Stimulated activated CD4-positive, alpha-beta T cell treated with anti-CD3 and anti-CD28 coated beads, TNF-alpha, amount 100 ng/mL, for 24 hours (primary cell): ENCODE data around the gene SAMD15.
A peak's percentile ranks its signal among the peaks of the same experiment; 100 is the strongest.
"Not testable (repeated sequence)": the region's sequence is repeated elsewhere in the genome, so short reads cannot be mapped to it uniquely, and the experiment has no call there.

Experiments used
- DNase-seq, 3 experiments: peaks; one replicate each; pipeline ENCODE4 v3.0.0-alpha.2; 2020; ENCODE audit warnings: low read depth in 3 of 3

Gene SAMD15

DNA sequence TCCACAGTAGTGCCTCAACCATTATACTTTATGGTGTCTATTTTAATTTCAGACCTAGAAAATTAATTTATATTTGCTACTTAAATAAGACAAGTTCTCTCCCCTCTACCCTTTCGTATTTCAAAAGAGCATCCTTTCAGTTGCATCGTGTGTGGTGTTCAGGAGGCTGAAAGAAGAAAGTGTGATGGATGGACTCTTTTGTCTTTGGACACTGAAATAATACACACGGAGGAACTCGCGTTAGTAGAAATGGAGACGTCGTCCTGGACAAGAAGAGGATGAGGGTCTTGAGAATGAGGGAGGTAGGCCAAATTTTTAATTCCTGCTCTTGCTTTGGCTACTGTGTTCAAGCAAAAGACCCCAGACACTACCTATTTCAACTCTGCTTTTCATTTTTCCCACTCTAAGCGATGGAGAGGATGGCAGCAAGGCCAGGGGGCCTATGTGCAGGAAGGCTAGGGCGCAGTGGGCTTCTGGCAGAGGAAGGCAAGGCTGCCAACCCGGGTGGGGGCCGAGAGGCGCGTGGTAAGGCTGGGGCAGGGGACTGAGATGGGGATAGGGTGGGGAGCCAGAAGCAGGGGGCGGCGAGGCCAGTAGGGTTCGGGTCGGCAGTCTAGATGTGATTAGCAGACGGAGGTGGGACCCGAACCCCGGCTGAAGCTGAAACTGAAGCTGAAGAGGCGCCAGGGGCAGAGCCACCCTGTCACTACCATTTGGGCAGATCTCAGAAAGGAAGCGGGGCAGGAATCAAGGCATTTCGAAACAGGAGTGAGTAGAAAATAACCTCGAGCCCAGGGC is 1.0 kb upstream of the SAMD15 start:
- DNase-seq: peak in 2 of 3 experiments; percentile 11 to 29

DNA sequence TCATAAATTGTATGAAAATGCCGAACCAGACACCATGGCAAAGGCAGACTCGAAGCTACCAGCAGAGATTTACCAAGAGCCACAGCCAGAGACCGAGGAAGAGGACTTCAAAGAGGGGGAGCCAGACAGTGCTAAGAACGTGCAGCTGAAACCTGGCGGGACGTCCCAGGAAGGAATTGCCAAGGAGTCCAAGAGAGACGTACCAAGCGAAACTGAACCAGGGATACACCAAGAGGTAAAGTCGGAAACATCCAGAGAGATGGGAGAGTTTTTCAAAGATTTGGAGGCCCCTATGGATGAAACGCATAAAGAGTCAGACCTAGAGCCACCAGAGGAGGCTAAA is 294 bp downstream of the SAMD15 start:
- no peak for DNase-seq

DNA sequence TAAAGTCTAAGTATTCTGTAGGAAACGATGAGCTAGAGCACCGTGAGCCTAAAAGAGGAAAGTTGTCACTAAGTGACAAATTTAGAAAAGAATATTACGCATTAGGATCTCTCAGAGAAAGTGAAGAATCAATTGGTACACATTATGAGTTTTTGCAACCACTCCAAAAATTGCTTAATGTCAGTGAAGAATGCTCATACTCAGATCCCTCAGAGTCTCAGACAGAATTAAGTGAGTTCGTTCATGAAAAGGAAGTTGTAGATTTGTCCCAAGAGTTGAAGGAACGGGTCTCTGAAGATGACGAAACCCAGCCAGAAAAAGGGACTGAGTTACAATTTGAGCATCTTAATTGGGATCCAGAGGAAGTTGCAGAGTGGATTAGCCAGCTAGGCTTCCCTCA is 1.5 kb downstream of the SAMD15 start:
- DNase-seq: no peak

DNA sequence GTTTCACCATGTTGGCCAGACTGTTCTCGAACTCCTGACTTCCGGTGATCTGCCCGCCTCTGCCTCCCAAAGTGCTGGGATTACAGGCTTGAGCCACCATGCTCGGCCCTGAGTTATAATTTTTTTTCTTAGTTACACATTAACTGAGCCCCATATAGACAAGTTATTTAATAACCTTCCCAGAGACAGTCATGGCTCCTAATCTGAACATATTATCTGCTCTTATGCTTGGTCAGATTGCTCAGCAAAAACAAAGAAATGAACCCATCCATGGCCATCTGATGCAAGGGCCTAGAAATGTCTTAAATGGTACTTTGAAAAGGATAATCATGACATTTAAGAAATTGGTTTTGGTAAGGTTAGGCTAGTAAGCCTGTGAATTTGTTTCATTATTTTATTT is 13.0 kb downstream of the SAMD15 start:
- no peak for DNase-seq

DNA sequence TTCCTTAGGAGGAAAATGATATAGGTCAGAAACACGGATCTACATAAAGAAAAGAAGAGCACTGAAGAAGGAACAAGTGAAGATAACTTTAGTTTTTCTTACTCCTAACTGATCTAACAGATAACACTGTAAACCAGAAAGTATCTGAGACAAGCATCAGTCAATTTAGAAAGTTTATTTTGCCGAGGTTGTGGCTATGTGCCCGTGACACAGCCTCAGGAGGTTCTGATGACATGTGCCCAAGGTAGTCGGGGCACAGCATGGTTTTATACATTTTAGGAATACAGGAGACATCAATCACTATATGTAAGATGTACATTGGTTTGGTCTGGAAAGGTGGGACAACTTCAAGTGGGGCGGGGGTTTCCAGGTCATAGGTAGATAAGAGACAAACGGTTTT is 23.0 kb downstream of the SAMD15 start:
- DNase-seq: no peak

DNA sequence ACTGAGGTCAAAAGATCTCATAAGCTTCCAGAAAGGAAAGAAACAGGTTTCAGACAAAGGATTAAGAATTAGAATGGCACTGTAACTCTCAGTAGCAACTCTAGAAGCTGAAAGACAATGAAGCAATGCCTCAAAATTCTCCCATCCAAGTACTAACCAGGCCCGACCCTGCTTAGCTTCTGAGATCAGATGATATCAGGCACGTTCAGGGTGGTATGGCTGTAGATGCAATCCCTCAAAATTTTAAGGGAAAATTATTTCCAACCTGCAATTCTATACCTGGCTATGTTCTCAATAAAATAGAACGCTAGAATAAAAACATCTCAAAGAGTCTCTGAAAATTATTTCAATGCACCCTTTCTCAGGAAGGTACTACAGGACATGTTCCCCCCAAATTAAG is 26.6 kb downstream of the SAMD15 start:
- DNase-seq: no peak

DNA sequence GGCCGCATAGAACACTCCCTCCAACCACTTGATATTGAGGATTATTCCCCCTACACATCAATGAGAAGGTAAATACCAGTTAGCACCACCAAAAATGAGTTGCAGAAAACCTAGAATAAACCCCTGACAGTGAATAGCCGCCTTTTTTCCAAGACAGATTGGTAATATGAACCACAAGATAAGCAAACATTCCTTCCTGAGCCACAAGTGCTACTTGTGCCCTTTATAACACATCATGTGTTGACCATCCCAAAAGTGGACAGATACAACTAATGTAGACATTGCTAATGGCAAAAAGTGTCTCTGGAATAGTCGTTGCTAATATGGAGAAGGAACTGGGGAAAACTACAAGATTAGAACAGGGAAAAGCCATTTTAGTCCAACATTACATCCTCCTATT is 28.9 kb downstream of the SAMD15 start:
- DNase-seq: no peak

DNA sequence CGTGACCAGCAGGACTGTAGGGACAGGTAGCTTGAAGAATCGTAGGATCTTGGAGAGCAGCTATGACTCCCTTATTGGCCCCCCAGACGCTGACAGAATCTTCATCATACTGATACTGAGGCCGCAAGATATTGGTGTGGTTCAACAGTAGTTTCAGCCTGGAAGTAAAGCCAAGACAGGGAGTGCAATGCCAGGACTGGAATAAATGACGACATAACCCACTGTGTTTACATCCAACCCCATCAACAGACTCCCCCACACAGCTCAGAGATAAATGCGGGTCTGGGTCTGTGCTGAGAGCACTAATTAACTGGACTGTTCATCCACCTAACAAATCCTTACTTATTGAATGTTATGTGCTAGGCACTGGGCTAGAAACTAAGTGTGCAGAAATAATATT is 29.5 kb downstream of the SAMD15 start:
- no peak for DNase-seq

DNA sequence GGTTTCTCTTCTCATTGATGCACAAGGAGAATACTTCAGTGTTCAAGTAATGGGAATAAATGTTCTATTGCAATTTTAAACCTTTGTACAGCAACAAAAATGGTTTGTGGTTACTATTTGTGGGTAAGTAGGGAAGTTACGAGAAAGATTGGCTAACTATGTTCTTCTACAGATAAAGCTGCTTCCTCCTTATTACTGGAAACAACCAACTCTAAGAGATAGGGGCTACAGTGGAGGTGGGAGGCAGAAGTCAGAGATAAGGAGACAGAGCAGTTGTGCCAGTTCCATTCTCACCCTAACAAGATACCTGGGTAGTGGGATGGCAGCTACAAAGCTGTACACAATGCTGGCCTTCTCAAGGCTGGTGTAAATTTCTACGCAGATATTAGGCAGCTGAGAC is 30.0 kb downstream of the SAMD15 start:
- DNase-seq: no peak

DNA sequence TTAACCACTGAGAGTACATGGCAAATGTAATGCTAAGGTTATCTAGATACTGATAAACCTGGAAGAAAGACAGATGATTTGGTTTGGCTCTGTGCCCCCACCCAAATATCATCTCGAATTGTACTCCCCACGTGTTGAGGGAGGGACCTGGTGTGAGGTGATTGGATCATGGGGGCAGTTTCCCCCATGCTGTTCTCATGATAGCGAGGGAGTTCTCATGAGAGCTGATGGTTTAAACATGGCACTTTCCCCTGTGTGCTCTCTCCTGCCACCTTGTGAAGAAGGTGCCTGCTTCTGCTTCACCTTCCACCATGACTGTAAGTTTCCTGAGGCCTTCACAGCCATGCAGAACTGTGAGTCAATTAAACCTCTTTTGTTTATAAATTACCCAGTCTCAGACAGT is 32.0 kb downstream of the SAMD15 start:
- no peak for DNase-seq

DNA sequence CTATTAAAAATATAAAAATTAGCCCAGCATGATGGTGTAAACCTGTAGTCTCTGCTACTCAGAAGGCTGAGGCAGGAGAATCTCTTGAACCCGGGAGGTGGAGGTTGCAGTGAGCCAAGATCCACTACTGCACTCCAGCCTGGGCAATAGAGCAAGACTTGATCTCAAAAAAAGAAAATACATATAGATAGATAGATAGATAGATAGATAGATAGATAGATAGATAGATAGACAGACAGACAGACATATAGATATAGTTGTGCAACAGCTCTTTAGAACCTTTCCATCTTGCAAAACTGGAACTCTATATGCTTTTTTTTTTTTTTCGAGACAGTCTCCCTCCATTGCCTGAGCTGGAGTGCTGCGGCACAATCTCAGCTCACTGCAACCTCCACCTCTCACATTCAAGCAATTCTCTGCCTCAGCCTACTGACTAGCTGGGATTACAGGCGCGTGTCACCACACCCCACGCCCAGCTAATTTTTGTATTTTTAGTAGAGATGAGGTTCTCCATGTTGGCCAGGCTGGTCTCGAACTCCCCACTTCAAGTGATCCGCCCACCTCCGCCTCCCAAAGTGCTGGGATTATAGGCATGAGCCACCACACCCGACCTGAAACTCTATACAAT is 38.3 kb downstream of the SAMD15 start:
- DNase-seq: not testable (repeated sequence)

DNA sequence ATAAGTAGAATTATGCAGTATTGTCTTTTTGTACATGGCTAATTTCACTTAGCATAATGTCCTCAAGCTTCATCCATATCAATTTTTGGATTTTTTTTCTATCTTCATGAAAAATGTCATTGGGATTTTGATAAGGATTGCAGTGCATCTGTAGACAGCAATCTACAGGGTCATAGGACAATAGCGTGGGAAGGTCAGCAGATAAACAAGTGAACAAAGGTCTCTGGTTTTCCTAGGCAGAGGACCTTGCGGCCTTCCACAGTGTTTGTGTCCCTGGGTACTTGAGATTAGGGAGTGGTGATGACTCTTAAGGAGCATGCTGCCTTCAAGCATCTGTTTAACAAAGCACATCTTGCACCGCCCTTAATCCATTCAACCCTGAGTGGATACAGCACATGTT is 38.9 kb downstream of the SAMD15 start:
- not testable (repeated sequence) for DNase-seq

DNA sequence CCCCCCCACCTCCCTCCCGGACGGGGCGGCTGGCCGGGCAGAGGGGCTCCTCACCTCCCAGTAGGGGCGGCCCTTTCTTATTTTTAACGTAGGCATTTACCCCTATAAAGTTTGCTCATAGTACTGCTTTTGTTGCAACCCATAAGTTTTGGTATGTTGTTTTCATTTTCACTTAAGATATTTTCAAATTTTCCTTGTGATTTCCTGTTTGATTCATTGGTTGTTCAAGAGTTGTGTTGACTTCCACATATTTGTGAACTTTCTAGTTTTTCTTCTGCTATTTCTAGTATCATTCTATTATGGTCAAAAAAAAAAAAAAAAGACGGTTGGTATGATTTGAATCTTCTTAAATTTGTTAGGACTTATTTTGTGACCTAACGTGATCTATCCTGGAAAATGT is 39.7 kb downstream of the SAMD15 start:
- DNase-seq: no peak

DNA sequence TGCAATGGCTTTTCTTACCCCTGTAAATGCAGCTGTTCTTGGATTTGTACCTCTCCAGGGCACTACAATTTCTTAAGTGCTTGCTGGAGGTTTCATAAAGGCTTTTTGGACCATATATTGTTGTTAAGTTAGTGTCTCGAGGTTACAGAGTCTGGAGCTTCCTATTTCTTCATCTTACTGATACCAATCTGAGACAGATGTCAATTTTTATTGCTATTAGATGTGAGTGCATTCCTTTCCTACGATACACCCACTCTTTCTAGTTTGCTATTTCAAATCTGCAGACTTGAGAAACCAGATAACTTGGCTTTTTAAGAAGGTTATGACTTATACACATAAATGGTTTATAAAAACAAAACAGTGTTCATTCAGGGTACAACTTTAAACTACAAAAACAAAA is 44.0 kb downstream of the SAMD15 start:
- DNase-seq: no peak

DNA sequence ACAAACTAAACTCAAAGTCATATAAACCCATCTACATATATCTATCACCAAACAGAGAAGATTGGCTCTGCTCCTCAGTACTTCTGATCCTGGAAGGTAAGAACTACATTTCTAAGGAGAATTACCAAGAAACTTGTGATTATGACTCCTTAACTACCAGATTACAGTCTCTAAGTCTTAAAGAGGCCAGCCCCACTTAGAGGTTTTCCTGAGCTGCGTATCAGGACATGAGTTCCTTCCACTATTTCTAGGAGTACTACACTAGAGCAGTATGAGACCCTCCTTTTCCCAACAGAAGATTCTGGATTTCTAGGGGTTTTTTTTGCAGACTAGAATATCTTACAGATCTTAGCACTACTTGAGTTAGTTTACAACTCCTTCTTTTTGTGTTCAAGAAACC is 46.2 kb downstream of the SAMD15 start, which contains the start of gene NOXRED1:
Gene NOXRED1 (minus strand): TSS at position 101 of the 400 bp plus-strand sequence. CDS start 634 bp downstream, outside the sequence.
- no peak for DNase-seq

DNA sequence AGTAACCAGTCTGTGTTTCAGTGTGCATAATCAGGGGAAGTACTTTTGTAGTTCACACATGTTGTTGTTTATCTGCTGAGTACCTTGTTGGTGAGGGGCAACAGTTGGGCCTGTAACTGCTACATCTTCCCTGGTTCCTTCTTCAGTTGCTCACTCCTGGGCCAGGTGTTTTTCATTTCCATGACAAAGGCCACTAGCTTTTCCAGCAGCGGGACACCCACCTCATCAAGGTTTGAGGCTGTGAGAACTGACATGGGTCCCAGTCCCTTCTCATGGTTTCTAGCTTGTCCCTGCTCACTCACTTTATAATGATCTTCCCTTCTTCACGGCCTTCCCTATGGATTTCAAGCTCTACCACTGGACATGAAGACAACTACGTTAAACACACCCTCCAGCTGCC is 47.7 kb downstream of the SAMD15 start:
- no peak for DNase-seq

DNA sequence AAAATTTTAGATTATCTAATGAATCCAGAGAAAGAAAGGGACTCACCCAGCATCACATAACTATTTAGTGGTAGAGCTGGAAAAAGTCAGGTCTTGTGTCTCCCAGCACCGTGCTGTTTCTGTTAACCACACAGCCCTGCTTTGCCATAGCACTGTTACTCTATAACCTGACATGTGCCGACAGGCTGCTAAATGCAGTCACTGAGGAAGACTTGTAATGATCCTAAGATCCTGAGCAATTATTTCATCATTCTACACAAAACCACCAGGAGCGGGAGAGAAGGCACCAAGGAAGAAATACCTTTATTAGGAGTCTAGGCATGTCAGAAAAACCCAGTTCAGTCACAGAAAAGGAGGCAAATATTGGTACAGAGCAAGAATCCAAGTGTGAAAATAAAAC is 49.2 kb downstream of the SAMD15 start:
- DNase-seq: no peak

DNA sequence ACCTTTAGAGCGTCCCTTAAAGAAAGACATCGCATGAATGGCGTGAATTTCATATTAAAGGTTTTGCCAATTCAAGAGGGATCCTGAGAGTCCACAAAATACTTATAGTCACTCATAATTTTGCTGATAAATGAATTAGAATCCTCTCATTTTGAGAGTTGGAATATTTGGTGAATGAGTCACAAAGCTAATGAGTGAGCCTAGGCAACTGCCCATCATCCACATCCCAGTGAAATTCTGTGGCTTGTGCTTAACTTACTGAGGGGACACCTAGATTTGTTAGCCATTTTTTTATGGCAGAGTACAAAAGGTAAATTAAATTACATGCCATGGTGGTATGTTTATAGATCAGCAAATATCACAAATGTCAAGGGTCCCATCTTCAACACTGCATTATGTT is 58.9 kb downstream of the SAMD15 start:
- no peak for DNase-seq

DNA sequence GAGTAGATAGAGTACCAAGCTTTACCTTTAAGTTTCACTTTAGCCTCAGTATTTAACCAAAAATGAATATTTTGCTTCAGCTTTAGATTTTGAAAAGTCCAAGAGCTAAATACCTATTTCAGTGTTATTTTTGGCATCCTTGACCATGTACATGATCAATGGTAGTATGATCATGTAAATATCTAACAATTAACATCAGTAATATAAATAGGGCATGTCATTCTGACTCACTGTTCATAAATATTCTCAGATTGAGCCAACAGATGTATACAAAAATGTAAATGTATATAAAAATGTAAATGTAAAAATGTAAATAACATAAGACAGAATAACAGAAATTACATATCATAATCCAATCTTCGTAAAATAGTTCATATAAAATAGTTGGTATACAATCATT is 61.4 kb downstream of the SAMD15 start:
- DNase-seq: no peak

DNA sequence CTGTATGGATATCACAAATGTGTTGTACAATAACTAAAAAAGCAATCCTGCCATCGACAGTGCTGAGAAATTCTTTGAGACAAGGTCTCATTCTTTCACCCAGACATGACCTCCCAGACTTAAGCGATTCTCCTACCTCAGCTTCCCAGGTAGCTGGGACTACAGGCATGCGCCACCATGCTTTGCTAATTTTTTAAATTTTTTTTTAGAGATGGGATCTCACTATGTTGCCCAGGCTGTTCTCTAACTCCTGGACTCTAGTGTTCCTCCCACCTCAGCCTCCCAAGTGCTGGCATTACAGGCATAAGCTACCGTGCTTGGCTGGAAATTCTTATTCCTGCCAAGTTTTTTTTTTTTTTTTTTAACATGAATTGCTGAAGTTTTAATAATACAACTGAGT is 62.7 kb downstream of the SAMD15 start:
- no peak for DNase-seq
